Measurements from ENCODE around the gene SPATA31E1. TPM values are rescaled to one million over a fixed set of nuclear protein-coding genes. Genes with fewer than 3 reads are reported as not detected.

Gene SPATA31E1
- polyA plus RNA-seq, 1 donor (not counting 4 experiments of a cell fraction or from before 2014, with no cell fraction given), result not detected

DNA sequence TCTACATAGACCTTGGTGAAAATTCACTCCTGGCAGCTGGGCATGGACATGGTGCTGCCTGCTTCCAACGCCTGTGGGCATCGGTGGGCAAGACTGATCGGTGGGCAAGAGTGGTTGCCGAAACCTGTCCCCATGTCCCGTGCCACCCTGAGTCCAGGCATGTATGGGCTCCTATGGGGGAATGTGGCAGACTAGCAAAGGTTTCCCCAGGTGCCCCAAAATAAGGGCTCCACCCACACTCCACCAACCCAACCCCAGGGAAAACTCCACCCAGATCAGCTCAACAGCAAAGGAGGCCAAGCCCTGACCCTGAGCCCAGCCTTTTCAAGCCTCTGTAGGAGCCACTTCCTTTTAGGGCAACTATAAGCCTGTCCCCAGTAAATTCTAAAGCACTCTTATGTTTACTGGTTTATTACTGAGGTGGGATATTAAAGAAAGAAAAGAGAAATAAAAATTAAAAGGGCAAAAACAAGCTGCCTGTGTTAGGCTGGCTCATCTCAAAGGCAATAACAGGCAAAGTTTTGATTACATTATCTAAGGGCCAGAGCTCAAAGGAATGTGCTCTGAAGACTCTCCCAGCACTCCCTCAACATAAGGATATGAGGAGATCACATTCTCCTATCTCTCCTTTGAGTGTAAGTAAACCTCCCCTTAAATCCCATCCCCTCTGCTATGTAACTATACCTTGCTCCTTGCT lies 8.9 kb upstream of the SPATA31E1 start:
- Histone ChIP-seq H3K9ac (ENCODE audit: control insufficient read depth, extremely low read depth, insufficient read depth, low read length) (no peak overlapping the region), H4K20me1 (ENCODE audit: control insufficient read depth, extremely low read depth, insufficient read depth, low read length) (no peaks in the 10 kb centered on the region), H2AFZ (ENCODE audit: control insufficient read depth, low read length) (no peak overlapping the region), H3K4me3 (ENCODE audit: control insufficient read depth in 2 of 3, extremely low read depth in 1 of 3, insufficient read depth in 2 of 3, low read depth in 1 of 3, low read length in 3 of 3) (no peak overlapping the region), H3K36me3 (ENCODE audit: control insufficient read depth in 2 of 2, extremely low read depth in 1 of 2, insufficient read depth in 2 of 2, low read length in 2 of 2) (no peaks in the 10 kb centered on the region), H3K4me2 (ENCODE audit: control insufficient read depth, extremely low read depth, insufficient read depth, low read depth, low read length) (no peak overlapping the region), H3K27me3 (ENCODE audit: control insufficient read depth, extremely low read depth, insufficient read depth, low read length) (peaks cover 3% of the 10 kb centered on the region), H3K27ac (ENCODE audit: control insufficient read depth, insufficient read depth, low read length) (no peak overlapping the region), H3K9me3 (ENCODE audit: control insufficient read depth, low read depth, low read length) (no peaks in the 10 kb centered on the region), H3K79me2 (ENCODE audit: control insufficient read depth, insufficient read depth, low read length) (no peaks in the 10 kb centered on the region), H3K4me1 (ENCODE audit: control insufficient read depth, extremely low read depth, insufficient read depth, low read length) (no peaks in the 10 kb centered on the region), H3K9me1 (ENCODE audit: control insufficient read depth, extremely low read depth, insufficient read depth, low read length) (no peaks in the 10 kb centered on the region)
- dilution Hi-C loops (cut with MboI; ENCODE audit: extremely low pct_ligation_motif_present, low sequenced_read_pairs), result no loop called here
- DNase-seq (ENCODE audit: low read depth, low spot score), result no peak
- TF ChIP-seq EZH2 (IDR thresholded peaks at IDR 0.05; ENCODE audit: low read length), result no peak
- TF ChIP-seq, protein P1, sequence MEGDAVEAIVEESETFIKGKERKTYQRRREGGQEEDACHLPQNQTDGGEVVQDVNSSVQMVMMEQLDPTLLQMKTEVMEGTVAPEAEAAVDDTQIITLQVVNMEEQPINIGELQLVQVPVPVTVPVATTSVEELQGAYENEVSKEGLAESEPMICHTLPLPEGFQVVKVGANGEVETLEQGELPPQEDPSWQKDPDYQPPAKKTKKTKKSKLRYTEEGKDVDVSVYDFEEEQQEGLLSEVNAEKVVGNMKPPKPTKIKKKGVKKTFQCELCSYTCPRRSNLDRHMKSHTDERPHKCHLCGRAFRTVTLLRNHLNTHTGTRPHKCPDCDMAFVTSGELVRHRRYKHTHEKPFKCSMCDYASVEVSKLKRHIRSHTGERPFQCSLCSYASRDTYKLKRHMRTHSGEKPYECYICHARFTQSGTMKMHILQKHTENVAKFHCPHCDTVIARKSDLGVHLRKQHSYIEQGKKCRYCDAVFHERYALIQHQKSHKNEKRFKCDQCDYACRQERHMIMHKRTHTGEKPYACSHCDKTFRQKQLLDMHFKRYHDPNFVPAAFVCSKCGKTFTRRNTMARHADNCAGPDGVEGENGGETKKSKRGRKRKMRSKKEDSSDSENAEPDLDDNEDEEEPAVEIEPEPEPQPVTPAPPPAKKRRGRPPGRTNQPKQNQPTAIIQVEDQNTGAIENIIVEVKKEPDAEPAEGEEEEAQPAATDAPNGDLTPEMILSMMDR (optimal IDR thresholded peaks at IDR 0.05 in 1 of 3, IDR thresholded peaks at IDR 0.05 in 1 of 3, conservative IDR thresholded peaks at IDR 0.05 in 1 of 3; ENCODE audit: extremely low read depth in 1 of 3, insufficient read depth in 2 of 3, low read length in 3 of 3), result no peak
- no peak for FAIRE-seq

DNA sequence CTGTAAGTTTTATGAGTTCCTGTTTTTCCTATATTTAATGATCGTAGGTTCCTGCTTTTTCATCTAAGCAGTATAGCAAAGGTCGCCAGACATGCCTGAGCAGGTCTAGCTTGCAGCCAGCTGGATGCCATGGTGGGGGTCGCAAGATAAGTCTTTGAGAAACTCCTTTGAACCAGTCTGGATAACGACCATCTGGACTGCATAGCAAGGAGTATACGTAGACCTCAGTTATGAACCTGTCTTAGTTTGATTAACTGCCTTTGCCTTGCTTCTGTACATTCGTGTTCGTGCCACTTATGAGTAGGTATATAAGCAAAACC lies 8.4 kb upstream of the SPATA31E1 start:
- Histone ChIP-seq H2AFZ (ENCODE audit: control insufficient read depth, low read length) (no peak overlapping the region), H3K36me3 (ENCODE audit: control insufficient read depth in 2 of 2, extremely low read depth in 1 of 2, insufficient read depth in 2 of 2, low read length in 2 of 2) (no peaks in the 10 kb centered on the region), H3K4me3 (ENCODE audit: control insufficient read depth in 2 of 3, extremely low read depth in 1 of 3, insufficient read depth in 2 of 3, low read depth in 1 of 3, low read length in 3 of 3) (no peak overlapping the region), H3K9me3 (ENCODE audit: control insufficient read depth, low read depth, low read length) (no peaks in the 10 kb centered on the region), H3K4me2 (ENCODE audit: control insufficient read depth, extremely low read depth, insufficient read depth, low read depth, low read length) (no peak overlapping the region), H3K27me3 (ENCODE audit: control insufficient read depth, extremely low read depth, insufficient read depth, low read length) (peaks cover 3% of the 10 kb centered on the region), H3K27ac (ENCODE audit: control insufficient read depth, insufficient read depth, low read length) (no peak overlapping the region), H4K20me1 (ENCODE audit: control insufficient read depth, extremely low read depth, insufficient read depth, low read length) (no peaks in the 10 kb centered on the region), H3K9ac (ENCODE audit: control insufficient read depth, extremely low read depth, insufficient read depth, low read length) (no peak overlapping the region), H3K9me1 (ENCODE audit: control insufficient read depth, extremely low read depth, insufficient read depth, low read length) (no peaks in the 10 kb centered on the region), H3K4me1 (ENCODE audit: control insufficient read depth, extremely low read depth, insufficient read depth, low read length) (no peaks in the 10 kb centered on the region), H3K79me2 (ENCODE audit: control insufficient read depth, insufficient read depth, low read length) (no peaks in the 10 kb centered on the region)
- DNase-seq (ENCODE audit: low read depth, low spot score) (no peak), FAIRE-seq (no peak)
- TF ChIP-seq, protein P1 (optimal IDR thresholded peaks at IDR 0.05 in 1 of 3, IDR thresholded peaks at IDR 0.05 in 1 of 3, conservative IDR thresholded peaks at IDR 0.05 in 1 of 3; ENCODE audit: extremely low read depth in 1 of 3, insufficient read depth in 2 of 3, low read length in 3 of 3), result no peak
- TF ChIP-seq EZH2 (IDR thresholded peaks at IDR 0.05; ENCODE audit: low read length), result no peak
- dilution Hi-C loops (cut with MboI; ENCODE audit: extremely low pct_ligation_motif_present, low sequenced_read_pairs), result no loop called here
